Neural crest cell (in vitro differentiated cells): Measurements from ENCODE around the gene OXT. TPM values are rescaled to one million over a fixed set of nuclear protein-coding genes. Genes with fewer than 3 reads are reported as not detected.

ENCODE experiments used
- DNase-seq: peaks from one replicate; pipeline ENCODE4 v3.0.0; 2021; ENCODE audit warnings: low read depth, mixed read lengths, low spot score
- H3K27ac Mint-ChIP-seq: one replicate; pipeline ENCODE4 v1.8.0; 2021; ENCODE audit warnings: mild to moderate bottlenecking, mixed read lengths; ENCODE audit not compliant: unreplicated experiment
- H3K27me3 Mint-ChIP-seq: 2 replicates; pipeline ENCODE4 v1.8.0; 2021; ENCODE audit warnings: low read depth, mild to moderate bottlenecking, mixed read lengths
- H3K36me3 Mint-ChIP-seq: 2 replicates; pipeline ENCODE4 v1.8.0; 2021; ENCODE audit warnings: low read depth, mild to moderate bottlenecking, mixed read lengths
- H3K4me1 Mint-ChIP-seq: 2 replicates; pipeline ENCODE4 v1.8.0; 2021; ENCODE audit warnings: mixed read lengths
- H3K4me3 Mint-ChIP-seq: one replicate; pipeline ENCODE4 v1.8.0; 2021; ENCODE audit warnings: mild to moderate bottlenecking, mixed read lengths
- H3K9me3 Mint-ChIP-seq: 2 replicates; pipeline ENCODE4 v1.8.0; 2021; ENCODE audit warnings: mixed read lengths
- CTCF ChIP-seq: fragments of 200-600 bp; sonication (generic); conservative IDR thresholded peaks from 2 replicates; pipeline ENCODE4 v1.5.0; 2021; ENCODE audit warnings: antibody characterized with exemption, mild to moderate bottlenecking
- total RNA-seq: library from RNA; stranded (reverse); gene quantifications from 2 replicates; pipeline ENCODE4 v1.2.1, GENCODE V29; 2021

The OXT gene
- total RNA-seq, 1 donor from 2014 or later = not detected

GRCh38 chr20:3041854-3042409 is 29.5 kb upstream of the OXT start:
- H3K36me3 Mint-ChIP-seq = peaks cover 14% of the 10 kb centered on the region
- no peak for DNase-seq
- H3K4me1 Mint-ChIP-seq = peaks cover 17% of the 10 kb centered on the region
- peaks cover 5% of the 10 kb centered on the region for H3K27me3 Mint-ChIP-seq
- peak overlapping the region; percentile 51 for H3K4me3 Mint-ChIP-seq
- H3K9me3 Mint-ChIP-seq = no peaks in the 10 kb centered on the region
- H3K27ac Mint-ChIP-seq = peak overlapping the region; percentile 38
- TF ChIP-seq CTCF = no peak

GRCh38 chr20:3042625-3043024 is 28.8 kb upstream of the OXT start:
- no peak overlapping the region for H3K27ac Mint-ChIP-seq
- TF ChIP-seq CTCF = no peak
- no peak overlapping the region for H3K4me3 Mint-ChIP-seq
- peaks cover 20% of the 10 kb centered on the region for H3K4me1 Mint-ChIP-seq
- peaks cover 5% of the 10 kb centered on the region for H3K27me3 Mint-ChIP-seq
- peaks cover 15% of the 10 kb centered on the region for H3K36me3 Mint-ChIP-seq
- no peak for DNase-seq
- no peaks in the 10 kb centered on the region for H3K9me3 Mint-ChIP-seq

- TF ChIP-seq CTCF = no peak
- Mint-ChIP-seq H3K36me3 (peaks cover 16% of the 10 kb centered on the region), H3K4me1 (peaks cover 20% of the 10 kb centered on the region), H3K9me3 (no peaks in the 10 kb centered on the region), H3K27ac (no peak within 1 kb of the TSS), H3K4me3 (peak within 1 kb of the TSS; percentile 91), H3K27me3 (peaks cover 5% of the 10 kb centered on the region)
- no peak for DNase-seq
Measured at GRCh38 chr20:3043322-3043721, 28.1 kb upstream of the OXT start, which contains the start of gene GNRH2. TSS of gene GNRH2 (plus strand) at chr20:3043622. CDS start at chr20:3044415, 793 bp downstream.

GRCh38 chr20:3044336-3044965 is 27.0 kb upstream of the OXT start:
- Mint-ChIP-seq H3K4me1 (peaks cover 20% of the 10 kb centered on the region), H3K4me3 (peak overlapping the region; percentile 91), H3K36me3 (peaks cover 17% of the 10 kb centered on the region), H3K27me3 (peaks cover 5% of the 10 kb centered on the region), H3K9me3 (no peaks in the 10 kb centered on the region), H3K27ac (no peak overlapping the region)
- no peak for TF ChIP-seq CTCF
- DNase-seq = no peak

- peak overlapping the region; percentile 91 for H3K4me3 Mint-ChIP-seq
- peaks cover 20% of the 10 kb centered on the region for H3K36me3 Mint-ChIP-seq
- H3K27me3 Mint-ChIP-seq = peaks cover 5% of the 10 kb centered on the region
- peaks cover 20% of the 10 kb centered on the region for H3K4me1 Mint-ChIP-seq
- H3K9me3 Mint-ChIP-seq = no peaks in the 10 kb centered on the region
- DNase-seq = no peak
- no peak for TF ChIP-seq CTCF
- H3K27ac Mint-ChIP-seq = peak overlapping the region; percentile 78
Measured at GRCh38 chr20:3045042-3045815, 26.2 kb upstream of the OXT start.
